GM12873 (cell line): ENCODE data around the gene SPATA13.

Experiments
- TF ChIP-seq, protein P1 (sequence below): IDR thresholded peaks from 2 replicates; pipeline ENCODE4 v1.5.1; 2012; ENCODE audit warnings: low read depth, mild to moderate bottlenecking, moderate library complexity, low read length, control low read depth; ENCODE audit not compliant: insufficient read depth; ENCODE audit errors: missing control alignments

Gene SPATA13

DNA sequence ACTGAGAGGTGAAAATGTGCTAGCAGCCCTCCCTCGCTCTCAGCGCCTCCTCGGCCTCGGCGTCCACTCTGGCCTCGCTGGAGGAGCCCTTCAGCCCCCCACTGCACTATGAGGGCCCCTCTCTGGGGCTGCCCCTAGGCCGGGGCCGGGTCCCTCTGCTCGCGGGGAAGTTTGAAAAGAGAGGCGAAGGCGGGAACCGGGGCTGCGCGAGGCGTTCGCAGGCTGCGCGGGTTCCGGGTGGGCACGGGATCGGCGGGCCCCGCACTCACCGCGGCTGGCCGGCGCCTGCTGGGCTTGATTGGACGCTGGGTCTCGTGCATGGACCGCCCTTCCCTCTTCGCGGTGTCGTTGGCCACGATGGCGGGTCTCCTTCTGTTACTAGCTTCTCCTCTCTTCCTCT is 178.2 kb downstream of the SPATA13 start:
- TF ChIP-seq, protein P1, sequence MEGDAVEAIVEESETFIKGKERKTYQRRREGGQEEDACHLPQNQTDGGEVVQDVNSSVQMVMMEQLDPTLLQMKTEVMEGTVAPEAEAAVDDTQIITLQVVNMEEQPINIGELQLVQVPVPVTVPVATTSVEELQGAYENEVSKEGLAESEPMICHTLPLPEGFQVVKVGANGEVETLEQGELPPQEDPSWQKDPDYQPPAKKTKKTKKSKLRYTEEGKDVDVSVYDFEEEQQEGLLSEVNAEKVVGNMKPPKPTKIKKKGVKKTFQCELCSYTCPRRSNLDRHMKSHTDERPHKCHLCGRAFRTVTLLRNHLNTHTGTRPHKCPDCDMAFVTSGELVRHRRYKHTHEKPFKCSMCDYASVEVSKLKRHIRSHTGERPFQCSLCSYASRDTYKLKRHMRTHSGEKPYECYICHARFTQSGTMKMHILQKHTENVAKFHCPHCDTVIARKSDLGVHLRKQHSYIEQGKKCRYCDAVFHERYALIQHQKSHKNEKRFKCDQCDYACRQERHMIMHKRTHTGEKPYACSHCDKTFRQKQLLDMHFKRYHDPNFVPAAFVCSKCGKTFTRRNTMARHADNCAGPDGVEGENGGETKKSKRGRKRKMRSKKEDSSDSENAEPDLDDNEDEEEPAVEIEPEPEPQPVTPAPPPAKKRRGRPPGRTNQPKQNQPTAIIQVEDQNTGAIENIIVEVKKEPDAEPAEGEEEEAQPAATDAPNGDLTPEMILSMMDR = no peak

DNA sequence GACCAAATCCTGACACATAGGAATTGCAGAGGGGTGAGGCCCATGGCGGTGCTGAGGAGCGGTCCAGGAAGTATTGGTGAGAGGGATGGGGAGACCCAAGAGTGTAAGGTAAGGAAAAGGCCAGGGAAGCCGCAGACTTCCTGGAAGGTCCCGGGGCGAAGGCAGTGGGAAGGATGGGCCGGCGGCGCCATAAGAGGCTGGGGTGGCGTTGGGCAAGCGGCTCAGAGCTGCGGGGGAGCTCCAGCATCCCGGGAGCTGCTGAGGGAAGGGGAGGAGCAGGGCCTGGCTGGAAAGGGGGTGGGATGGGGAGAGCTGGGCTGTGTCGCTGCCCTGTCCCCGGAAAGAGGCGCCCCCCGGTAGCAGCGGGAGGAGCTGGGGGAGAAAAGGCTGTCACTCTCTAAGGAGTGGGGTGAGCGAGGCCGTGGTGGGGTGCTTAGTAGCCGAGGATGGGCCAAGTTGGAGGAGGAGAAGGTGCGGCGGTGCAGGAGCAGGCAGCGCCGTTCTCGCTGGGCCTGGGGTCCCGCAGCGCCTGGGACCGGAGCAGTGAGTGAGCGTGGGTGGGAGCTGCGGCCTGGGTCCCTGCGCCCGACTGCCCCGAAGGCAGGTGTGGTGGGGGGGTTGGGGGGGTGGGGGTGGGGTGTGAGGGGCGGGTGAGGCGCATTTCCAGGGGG is 179.6 kb downstream of the SPATA13 start:
- TF ChIP-seq, protein P1 = no peak

DNA sequence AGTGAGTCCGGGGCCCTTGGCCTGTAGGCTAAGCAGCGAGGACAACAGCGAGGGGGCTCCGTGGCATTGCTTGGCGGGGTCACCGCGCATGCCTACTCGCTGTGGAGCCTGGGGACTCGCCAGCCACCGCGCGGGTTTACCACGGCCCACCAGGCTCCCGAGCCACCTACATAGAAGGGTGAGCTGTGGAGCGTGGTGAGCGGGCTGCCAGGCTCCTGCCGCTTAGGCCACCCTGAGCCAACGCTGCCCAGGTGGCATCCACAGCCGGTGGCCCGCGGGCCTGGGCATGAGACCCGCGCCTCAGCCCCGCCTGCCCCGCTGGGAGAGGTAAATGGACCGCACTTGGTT is 180.1 kb downstream of the SPATA13 start:
- TF ChIP-seq, protein P1 = no peak

DNA sequence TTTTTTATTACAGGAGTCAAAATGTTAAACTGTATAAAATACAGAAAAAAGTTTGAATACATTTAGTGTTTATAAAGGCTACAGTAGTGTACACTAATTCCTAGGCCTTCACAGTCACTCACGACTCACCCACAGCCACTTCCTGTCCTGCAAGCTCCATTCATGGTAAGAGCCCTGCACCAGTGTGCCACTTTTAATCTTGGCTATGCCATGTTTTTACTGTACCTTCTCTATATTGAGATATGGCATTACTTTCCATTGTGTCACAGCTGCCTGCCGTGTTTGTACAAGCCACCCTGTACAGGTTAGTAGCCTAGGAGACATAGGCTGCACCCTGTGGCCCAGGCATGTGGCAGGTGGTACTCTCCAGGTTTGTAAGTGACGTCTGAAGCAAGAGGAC is 180.9 kb downstream of the SPATA13 start:
- TF ChIP-seq, protein P1 = no peak

DNA sequence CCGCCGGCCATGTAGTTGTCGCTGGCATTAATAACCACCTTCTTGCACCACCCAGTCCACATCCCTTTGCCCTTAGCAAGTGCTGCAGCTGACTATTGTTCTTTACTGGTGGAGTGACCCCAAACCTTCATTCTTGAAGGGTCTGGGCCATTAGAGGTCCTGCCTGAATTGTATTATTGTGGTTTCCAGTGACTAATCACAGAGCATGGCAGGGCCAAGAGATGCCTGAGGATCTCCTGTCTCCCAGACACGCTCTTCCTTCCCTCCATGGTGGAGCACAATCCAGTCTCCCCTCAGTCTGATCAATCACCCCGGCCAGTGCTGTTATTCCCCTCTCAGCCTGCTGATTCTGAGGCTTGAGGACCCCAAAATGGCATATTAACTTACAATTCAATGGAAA is 187.9 kb downstream of the SPATA13 start:
- TF ChIP-seq, protein P1 = no peak

DNA sequence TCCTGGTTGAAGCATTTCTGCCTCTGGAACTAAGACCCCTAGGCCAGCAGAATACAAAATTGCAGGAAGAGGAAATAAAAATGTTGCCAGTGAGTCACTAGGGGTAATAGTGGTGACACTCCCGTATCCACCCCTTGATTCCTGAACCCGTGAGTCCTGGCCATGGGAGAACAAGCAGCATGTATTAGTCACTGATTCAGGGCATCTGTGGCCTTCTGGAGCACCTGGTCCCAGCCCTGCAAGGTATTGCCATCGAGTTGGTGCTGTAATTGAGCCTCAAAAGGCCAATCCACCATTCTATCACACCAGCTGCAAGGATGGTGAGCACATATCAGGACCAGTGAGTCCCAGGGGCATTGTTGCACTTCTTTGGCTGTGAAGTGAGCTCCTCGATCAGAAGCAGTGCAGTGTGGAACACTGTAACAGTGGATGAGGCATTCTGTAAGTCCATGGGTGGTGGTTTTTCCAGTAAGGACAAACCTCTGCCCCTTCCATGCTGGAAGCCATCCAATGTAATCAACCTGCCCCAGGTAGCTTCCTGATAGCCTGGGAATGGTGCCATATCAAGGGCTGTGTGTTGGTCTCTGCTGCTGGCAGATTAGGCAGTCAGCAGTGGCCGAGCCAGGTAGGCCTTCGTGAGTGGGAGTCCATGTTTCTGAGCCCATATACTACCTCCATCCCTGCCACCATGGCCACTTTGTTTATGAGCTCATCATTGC is 188.4 kb downstream of the SPATA13 start:
- TF ChIP-seq, protein P1 = no peak

DNA sequence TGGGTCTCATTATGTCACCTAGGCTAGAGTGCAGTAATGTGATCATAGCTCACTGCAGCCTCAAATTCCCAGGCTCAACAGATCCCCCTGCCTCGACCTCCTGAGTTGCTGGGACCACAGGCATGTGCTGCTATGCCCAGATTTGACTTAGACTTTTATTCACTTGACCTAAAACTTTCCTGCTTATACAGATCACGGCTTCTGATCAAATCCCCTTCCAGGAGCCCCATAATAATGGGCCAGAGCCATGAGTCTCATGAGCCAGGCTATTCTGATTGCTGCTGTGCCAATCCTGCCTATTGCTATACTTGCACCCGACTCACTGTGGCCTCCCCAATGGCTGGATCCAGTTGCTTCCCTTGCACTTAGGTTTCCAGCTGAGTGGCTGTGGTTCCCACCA is 190.9 kb downstream of the SPATA13 start:
- TF ChIP-seq, protein P1 = no peak
